NCI-H510A (cell line): ENCODE measurements around the gene CHCHD1.
"Not testable (repeated sequence)": the region's sequence is repeated elsewhere in the genome, so short reads cannot be mapped to it uniquely, and the experiment has no call there.

Source experiments
- DNase-seq: peaks from one replicate; lab custom pipeline; 2025; lab: John Stamatoyannopoulos, UW

Gene CHCHD1

GRCh38 chr10:73813333-73813732 is 31.5 kb downstream of the CHCHD1 start:
- no peak for DNase-seq

- DNase-seq = no peak
Measured at GRCh38 chr10:73814276-73814895, 32.5 kb downstream of the CHCHD1 start.

- DNase-seq = no peak
Measured at GRCh38 chr10:73814896-73815718, 33.3 kb downstream of the CHCHD1 start.

- DNase-seq = no peak
Measured at GRCh38 chr10:73815719-73816030, 33.8 kb downstream of the CHCHD1 start.

GRCh38 chr10:73816917-73817729 is 35.3 kb downstream of the CHCHD1 start:
- DNase-seq = no peak

GRCh38 chr10:73817826-73818225 is 36.0 kb downstream of the CHCHD1 start:
- DNase-seq = no peak

GRCh38 chr10:73818402-73818801 is 36.6 kb downstream of the CHCHD1 start:
- no peak for DNase-seq

- DNase-seq = no peak
Measured at GRCh38 chr10:73819081-73819480, 37.2 kb downstream of the CHCHD1 start.

GRCh38 chr10:73819513-73820093 is 37.8 kb downstream of the CHCHD1 start:
- no peak for DNase-seq

GRCh38 chr10:73823391-73823790 is 41.5 kb downstream of the CHCHD1 start:
- DNase-seq = no peak

- DNase-seq = no peak
Measured at GRCh38 chr10:73824146-73824725, 42.4 kb downstream of the CHCHD1 start.

- no peak for DNase-seq
Measured at GRCh38 chr10:73827346-73828089, 45.7 kb downstream of the CHCHD1 start.

- DNase-seq = no peak
Measured at GRCh38 chr10:73828161-73828560, 46.3 kb downstream of the CHCHD1 start.

- DNase-seq = not testable (repeated sequence)
Measured at GRCh38 chr10:73829090-73829489, 47.2 kb downstream of the CHCHD1 start.
